Anterior cingulate cortex (tissue), 58 donors: ENCODE data around the gene STXBP3.
"Not testable (repeated sequence)": the region's sequence is repeated elsewhere in the genome, so short reads cannot be mapped to it uniquely, and the experiment has no call there.

Source experiments
- DNase-seq, 58 donors: peaks; one replicate each; lab custom pipeline; 2025; lab: John Stamatoyannopoulos, UW

The STXBP3 gene, protein sequence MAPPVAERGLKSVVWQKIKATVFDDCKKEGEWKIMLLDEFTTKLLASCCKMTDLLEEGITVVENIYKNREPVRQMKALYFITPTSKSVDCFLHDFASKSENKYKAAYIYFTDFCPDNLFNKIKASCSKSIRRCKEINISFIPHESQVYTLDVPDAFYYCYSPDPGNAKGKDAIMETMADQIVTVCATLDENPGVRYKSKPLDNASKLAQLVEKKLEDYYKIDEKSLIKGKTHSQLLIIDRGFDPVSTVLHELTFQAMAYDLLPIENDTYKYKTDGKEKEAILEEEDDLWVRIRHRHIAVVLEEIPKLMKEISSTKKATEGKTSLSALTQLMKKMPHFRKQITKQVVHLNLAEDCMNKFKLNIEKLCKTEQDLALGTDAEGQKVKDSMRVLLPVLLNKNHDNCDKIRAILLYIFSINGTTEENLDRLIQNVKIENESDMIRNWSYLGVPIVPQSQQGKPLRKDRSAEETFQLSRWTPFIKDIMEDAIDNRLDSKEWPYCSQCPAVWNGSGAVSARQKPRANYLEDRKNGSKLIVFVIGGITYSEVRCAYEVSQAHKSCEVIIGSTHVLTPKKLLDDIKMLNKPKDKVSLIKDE

GRCh38 chr1:108746382-108747170 is at the start of gene STXBP3:
Gene STXBP3 (plus strand): TSS chr1:108746674. CDS start chr1:108746738, 64 bp downstream.
- DNase-seq: peak; percentile 74 to 99 (median 97)

- DNase-seq: no peak
Observed at GRCh38 chr1:108699375-108700332, 46.8 kb upstream of the STXBP3 start.

DNA sequence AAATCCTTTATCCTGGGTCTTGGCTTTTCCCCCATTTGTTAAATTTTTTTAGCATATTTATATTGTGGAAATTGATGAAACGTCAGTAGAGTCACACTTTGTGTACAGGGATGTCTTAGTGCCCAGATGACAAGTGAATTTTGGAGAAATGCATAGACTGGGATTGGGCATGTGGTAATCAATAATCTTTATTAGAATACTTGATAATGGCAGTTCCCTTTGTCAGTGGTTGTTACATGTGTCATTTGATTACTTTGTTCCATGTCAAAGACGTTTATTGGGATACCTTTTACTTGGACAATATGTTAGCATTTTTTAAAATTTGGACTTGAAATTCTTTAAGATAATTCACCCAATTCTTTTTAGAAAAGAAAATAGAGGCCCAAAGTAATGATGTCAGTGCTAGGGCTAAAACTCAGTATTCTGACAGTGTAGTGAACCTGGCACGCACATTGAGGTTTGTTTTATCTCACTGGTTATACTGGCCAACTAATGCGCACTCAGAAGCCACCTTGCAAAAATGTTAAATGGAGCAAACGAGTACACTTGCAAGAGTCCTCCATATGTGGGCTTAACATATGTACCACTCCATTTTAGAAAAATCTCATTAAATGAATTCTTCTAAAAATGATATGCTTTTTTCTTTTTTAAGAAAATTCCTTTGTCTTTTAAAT is 45.2 kb upstream of the STXBP3 start:
- no peak for DNase-seq

DNA sequence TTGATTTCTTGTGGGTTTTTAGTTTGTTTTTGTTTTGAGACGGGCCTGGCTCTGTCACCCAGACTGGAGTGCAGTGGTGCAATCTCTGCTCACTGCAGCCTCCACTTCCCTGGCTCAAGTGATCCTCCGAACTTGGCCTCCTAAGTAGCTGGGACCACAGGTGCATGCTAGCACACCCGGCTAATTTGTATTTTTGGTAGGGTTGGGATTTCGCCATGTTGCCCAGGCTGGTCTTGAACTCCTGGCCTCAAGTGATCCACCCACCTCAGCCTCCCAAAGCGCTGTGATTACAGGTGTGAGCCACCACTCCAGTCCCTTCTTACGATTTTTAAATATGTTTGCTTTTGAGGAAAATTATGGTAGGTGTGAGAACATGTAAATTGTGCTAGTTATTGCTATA is 44.4 kb upstream of the STXBP3 start:
- not testable (repeated sequence) for DNase-seq

DNA sequence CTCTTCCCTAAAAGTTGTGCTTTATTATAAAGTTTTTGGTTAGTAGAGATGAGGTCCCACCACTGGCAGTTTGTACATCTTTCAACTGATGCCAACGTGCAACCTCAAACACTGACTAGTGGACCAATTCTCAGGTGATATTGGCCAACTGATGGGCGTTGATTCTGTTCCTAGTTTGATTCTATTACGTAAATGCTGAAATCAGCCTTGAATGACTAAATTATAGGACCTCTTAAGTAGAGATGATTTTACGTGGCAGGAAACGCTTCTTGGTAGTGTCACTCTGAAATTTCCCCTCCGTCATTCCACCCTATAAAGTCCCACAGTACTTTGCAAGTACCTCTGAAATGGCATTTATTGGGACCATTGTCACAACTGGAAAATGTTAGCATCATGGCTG is 42.5 kb upstream of the STXBP3 start:
- no peak for DNase-seq

DNA sequence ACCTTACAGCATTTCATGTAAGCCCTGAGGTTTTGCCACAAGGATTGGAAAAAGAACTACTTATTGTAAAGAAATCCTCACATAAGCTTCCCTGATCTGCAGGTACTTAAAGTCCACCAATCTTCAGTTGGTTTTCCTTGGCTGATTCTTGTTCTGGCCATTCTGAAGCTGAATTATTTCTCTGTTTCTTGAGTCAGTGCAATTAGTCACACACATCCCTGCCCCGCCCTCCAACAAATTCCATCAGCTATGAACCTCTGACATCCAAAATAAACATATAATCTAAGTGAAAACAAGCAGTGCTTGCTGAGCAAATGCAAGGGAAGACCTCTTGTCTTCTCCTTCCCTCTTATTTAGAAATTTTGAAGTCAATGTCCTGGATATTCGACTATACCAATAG is 42.0 kb upstream of the STXBP3 start:
- DNase-seq: no peak

- no peak for DNase-seq
Observed at GRCh38 chr1:108706643-108707042, 39.8 kb upstream of the STXBP3 start.

DNA sequence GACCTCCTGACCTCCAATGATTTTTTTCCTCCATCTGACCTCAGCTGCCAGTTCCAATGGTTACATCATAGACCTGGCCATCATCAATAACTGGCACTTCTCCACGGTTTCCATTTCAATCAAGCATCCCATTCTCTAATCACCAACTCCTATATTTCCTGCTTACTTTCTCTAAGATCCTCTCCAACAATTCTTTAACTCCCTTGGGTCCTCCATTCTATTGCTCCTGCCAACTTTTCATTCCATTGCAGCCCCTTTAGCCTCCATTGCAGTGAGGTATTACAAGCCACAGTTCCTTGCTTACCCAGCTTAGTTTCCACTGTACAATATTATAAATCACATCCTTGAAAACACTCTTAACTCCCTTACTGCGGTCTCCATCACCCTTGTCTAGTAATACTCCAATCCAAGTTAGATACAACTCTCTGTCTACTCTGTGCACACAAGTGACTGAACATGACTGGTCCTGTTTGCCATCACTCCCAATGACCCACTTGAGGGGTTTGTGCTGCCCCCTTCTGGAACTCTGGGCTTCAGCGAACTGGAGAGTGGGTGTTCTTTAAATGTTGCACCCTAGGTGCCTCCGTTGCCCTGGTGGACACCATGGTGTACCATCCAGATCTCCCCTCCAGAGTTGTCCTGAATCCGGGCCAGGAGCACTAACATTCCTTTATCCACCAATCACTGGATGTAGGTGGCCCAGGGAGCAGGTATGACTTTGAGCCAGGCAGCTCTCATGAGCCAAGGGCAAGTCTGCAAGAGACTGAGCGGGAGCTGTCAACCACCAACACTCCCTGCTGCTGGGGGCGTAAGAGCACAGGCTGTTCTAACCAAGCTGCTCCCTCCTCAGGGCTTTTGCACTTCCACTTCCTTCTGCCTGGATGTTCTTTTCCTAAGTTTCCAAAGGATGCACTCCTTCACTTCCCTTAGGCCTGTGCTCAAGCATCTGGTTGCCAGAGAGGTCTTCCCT is 37.5 kb upstream of the STXBP3 start:
- no peak for DNase-seq

GRCh38 chr1:108712606-108713150 is 33.8 kb upstream of the STXBP3 start, which contains the start of gene FNDC7:
Gene FNDC7 (plus strand): TSS chr1:108712908. CDS start chr1:108712934, 26 bp downstream.
- DNase-seq: no peak

DNA sequence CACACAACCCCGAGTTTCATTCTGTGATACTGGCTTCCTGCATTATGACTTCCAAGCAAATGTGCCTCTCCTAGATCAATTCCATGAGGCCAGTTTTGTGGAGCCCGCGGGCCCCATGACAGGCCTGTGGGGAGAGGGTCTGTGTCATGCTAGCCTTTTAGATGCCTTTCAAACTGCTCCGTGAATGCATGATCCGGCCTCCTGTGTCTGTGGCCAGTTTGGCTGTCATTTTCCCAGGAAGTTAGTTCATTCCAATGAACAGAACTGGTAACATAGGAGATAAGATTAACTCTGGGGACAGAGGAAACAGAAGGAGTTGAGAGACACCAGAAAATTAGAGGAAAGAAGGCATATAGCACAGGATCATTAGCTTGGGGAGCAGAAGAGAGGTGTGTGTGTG is 30.5 kb upstream of the STXBP3 start:
- peak in 2 of 58 donors; percentile 5 to 6 for DNase-seq

GRCh38 chr1:108716437-108717230 is 29.8 kb upstream of the STXBP3 start:
- peak in 4 of 58 donors; percentile 11 to 30 (median 18) for DNase-seq

- DNase-seq: peak in 35 of 58 donors; percentile 12 to 75 (median 34)
Observed at GRCh38 chr1:108717774-108718316, 28.6 kb upstream of the STXBP3 start.

DNA sequence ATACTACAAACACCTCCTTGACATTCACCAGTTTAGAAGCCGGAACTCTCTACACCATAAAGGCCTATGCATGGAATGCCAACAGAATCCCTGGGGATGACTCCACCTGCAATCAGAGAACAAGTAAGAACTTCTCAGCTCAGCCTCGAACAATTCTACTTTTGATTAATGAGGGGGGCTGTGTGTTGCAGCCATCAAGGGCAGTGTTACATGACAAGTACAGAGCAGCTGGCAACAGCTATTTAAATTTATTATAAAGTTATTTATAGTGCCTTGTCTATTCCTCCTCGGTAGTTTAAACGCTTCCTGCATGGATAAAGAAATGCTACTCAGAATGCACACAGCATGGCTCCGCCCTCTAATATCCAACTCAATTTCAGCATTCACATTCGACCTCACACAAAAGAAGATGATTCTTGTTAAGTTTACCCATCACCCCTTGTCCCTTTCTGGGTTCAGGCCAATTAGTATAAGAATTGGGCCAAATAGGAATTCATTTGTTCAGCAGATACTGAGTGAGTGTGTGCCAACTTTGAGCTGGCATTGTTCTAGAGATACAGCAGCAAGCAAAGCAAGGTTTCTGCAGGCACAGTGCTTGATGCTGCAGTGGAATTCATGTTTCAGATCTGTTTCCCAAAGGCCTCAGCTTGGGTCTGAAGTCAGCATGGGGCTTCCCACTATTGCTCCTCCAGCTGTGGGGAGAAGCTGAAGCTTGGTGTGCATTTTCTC is 27.4 kb upstream of the STXBP3 start:
- peak in 3 of 58 donors; percentile 20 to 28 (median 20) for DNase-seq

- peak in 1 of 58 donors; percentile 10 for DNase-seq
Observed at GRCh38 chr1:108719656-108720435, 26.6 kb upstream of the STXBP3 start.

GRCh38 chr1:108722292-108722691 is 24.2 kb upstream of the STXBP3 start:
- peak in 2 of 58 donors; percentile 4 to 11 for DNase-seq
